Eye (tissue), 1 donor: ENCODE results near the gene TOM1.

Experiments
- DNase-seq: peaks from one replicate; pipeline ENCODE4 v3.0.0-alpha.2; 2015

Gene TOM1

GRCh38 chr22:35325209-35325608 lies 25.5 kb downstream of the TOM1 start:
- DNase-seq, result no peak

GRCh38 chr22:35326854-35327562 lies 27.3 kb downstream of the TOM1 start:
- DNase-seq, result no peak

DNA sequence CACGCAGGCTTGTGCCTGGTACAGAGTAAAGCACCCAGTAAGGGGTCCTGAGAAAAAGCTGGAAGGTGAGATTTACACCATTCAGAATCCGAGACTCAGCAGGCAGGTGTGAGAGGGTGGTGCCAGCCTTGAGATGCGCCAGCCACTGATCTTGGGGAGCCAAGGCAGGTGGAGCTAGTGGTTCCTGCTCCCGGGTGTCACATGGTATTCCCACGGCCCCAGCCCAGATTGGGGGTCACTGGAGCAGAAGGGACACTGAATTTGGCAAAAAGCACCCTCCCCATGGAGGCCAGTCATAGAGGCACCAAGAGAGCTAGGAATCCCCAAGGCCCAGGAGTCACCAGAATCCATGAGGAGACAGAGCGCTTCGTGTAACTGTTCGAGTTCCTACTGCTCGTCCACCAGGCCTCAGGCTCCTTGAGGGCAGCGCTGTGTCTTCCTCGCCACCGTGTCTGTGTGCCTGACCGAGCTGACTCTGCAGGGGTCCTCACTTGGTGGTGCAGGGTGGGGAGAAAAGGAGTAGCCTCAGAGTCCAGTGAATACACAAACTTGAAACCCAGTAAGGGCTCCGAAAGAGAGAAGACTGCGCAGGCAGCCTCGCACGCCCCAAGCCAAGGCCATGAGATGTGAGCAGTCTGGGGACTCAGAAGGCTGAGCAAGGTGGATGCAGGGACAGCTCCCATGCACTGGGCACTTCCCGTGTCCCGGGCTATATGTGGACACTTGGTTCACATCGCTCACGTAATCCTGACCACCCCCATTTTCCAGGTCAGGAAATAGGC lies 28.2 kb downstream of the TOM1 start:
- DNase-seq, result no peak

- no peak for DNase-seq
These were observed 28.8 kb downstream of the TOM1 start for GRCh38 chr22:35328472-35328885.

DNA sequence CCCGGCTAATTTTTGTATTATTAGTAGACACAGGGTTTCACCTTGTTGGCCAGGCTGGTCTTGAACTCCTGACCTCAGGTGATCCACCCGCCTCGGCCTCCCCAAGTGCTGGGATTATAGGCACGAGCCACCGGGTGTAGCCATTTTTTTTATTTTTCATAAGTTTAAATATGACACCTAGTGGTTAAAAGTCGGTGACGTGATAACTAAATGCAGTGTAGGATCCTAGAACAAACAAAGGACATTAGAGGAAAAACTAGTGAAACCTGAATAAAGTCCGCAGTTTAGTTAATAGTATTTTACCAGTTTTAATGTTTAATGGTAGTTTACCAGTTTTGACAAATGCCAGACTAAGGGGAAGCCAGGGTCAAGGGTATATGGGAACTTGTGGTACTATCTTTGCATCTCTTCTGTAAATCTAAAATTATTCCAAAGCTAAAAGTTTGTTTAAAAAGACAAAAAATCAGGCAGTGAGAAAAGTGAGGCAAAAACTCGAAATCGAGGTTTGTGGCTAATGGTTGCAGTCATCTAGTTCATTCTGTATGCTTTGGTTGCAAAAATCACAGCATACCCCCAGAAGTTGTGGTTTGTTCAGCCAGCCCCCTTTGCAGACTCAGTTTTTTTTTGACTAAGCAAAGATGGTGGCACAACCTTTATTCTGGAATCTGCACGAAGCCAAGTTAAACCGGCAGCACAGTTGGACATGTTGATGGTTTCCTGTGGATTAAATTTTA lies 29.6 kb downstream of the TOM1 start:
- no peak for DNase-seq

DNA sequence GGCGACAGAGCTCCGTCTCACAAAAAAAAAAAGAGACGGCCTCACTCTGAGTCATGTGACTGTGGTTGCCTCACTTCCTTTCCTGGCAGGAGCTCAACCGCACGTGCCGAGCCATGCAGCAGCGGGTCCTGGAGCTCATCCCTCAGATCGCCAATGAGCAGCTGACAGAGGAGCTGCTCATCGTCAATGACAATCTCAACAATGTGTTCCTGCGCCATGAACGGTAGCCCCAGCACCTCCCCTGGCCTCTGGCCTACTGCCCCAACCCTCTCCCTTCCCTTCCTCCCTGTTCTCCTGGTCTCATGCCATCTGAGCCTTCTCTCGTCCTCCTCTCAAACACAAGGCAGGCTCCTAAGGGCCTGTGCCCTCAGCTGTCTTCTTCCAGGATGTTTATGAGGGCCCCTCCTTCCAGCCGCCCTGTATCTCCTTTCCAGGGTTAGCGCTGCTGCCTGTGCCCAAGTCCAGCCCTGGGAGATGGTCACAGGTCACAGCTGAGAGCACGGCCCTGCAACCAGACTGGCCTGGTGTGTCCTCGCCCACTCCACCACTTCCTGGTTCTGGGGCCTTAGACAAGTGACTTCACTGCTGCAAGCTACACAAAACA lies 30.7 kb downstream of the TOM1 start:
- DNase-seq, result no peak

DNA sequence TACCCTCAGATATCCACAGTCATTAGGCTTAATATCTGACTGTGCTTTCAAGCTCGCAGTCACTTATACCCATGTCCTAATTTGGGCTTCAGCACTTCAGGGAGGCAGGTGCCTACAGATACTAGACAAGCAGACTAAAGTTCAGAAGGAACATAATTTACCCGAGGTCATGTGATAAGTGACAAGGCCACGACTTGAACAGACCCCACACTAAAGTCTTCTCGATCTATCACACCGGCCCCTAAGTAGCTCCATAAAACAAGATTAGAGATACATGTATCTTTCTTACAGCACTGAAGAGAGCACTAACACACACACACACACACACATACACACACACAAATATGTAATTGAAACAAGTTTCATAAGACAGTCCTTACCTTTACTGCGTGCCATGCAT lies 32.6 kb downstream of the TOM1 start:
- no peak for DNase-seq

DNA sequence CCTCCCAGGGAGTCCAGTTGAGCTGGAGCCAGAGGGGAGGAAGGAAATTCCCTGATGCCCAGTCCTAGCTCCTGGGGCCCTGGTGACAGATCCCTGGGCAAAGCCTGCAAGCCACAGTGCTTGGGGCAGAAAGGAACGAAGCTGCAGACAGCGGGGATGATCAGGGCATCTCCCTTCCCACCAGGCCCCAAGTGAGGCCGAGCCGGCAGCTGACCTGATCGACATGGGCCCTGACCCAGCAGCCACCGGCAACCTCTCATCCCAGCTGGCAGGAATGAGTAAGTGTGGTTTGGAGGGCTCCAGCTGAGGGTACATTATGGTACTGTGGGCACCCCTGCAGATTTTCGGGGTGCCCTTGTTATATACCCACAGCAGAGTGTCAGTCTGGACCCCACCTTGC lies 33.5 kb downstream of the TOM1 start:
- DNase-seq, result no peak

- no peak for DNase-seq
These were observed 34.3 kb downstream of the TOM1 start for GRCh38 chr22:35334004-35334403.

- no peak for DNase-seq
These were observed 35.8 kb downstream of the TOM1 start for GRCh38 chr22:35335468-35335867.

GRCh38 chr22:35335936-35336781 lies 36.5 kb downstream of the TOM1 start:
- no peak for DNase-seq

GRCh38 chr22:35337932-35338331 lies 38.2 kb downstream of the TOM1 start:
- no peak for DNase-seq

GRCh38 chr22:35341090-35341874 lies 41.6 kb downstream of the TOM1 start:
- no peak for DNase-seq

DNA sequence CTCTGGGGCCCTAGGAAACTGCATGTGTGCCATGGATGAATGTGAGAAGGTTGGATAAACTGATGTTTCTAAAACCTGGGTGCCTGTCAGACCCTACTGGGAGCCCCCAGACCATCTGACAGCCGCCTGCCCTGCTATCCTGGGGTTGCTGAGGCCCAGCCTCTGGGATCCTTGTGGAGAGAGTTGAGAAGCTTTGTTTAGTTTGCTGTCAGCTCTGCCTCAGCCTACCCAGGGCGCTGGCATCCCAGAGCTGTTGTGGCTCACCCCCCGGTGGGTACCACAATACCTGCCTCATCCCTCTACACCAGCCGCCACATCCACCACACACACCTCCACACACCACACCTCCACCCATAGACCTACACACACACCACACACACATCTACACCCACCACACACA lies 42.7 kb downstream of the TOM1 start:
- no peak for DNase-seq

DNA sequence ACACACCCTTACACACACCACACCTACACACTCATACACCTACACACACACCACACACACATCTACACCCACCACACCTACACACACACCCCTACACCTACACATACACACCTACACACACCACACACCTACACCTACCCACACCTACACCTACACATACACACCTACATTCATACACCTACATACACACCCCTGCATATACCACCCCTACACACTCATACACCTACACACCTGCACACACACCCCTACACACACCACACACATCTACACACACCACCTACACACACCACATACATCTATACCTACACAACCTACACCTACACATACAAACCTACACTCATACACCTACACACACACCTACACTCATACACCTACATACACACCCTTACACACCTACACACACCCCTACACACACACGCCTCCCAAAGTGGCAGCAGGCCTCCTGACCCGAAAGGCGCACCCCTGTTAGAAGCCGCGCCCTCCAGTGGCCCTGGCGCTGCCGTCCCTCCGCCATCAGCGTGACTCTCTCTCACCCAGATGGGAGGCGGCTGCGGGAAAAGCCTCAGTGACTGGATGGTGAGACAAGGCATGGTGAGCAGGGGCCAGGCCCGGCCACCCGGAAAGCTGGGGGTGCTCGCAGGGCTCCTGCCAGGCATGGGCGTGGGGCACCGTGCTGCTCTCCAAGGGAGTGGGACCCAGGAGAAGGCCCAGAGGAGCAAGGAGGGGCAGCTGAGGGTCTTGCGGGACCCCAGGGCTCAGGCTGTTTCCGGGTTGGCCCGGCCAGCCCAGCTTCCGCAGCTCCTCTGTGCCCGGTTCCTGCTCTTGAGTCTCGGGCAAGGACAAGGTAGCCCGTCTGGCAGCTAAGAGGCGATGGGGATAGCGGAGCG lies 44.2 kb downstream of the TOM1 start:
- DNase-seq, result no peak

DNA sequence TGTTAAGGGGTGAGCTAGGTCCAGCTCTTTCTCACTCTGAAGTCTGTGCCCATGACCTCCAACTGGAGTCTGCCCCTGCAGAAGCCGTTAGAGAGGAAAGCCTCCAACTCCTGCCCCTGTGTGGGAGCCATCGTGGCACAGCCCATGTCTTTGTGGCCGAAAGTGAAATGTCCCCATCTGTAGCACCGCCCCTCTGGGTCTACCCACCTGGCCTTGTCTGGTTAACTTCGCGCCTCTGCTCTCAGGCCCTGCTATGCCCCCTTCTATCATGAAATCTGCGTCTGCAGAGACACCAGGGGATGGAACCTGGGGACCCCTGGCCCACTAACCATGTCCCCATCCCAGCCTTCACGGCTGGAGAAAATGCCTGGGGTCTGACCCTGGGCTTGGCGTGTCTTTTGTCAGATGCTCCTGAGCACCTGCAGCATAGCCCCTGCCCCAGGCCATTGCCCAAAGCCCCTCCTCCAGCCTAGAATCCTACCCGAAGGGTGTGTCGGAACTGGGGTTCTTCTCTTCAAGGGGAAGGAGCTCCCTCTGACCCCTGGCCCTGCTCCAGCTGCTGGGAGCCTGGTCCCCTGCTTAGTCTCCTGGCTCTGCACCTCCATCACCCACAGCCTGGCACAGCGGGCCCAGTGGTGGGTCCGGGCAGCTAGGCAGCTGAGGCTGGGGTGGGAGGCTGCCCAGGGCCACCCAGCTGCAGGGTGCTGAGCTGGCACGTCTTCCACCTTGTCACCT lies 45.4 kb downstream of the TOM1 start:
- no peak for DNase-seq

DNA sequence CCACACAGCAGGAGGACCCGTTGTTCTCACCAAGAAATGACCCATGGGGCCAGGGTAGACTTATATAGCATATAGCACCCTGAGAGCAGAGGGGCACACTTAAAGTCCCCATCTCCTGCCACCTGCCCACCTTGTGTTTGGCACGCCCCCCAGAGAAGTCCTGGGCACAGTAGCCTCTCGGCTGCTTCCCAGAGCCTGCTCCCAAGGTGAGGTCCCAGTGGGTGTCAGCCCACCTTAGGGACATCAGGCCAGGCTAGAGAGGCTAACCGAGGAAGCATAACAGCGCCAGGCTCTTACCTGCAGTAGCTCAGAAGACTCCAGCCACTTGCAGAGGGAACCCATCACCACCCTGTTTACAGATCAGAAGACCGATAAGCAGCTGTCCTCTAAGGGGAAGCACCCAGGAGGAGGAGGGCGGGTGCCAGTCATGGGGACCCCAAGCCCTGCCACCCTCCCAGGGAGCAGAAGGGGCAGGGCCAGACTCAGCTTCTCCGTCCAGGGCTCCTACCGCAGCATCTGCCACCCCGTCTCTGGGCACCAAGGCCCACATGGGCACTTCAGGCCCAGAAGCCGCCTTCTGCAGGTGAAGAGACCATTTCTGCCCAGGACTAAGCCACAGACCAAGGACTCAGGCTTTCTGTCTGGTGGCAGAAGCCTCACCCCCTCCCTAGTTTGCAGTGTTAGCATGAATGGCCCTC lies 46.3 kb downstream of the TOM1 start:
- DNase-seq, result no peak

DNA sequence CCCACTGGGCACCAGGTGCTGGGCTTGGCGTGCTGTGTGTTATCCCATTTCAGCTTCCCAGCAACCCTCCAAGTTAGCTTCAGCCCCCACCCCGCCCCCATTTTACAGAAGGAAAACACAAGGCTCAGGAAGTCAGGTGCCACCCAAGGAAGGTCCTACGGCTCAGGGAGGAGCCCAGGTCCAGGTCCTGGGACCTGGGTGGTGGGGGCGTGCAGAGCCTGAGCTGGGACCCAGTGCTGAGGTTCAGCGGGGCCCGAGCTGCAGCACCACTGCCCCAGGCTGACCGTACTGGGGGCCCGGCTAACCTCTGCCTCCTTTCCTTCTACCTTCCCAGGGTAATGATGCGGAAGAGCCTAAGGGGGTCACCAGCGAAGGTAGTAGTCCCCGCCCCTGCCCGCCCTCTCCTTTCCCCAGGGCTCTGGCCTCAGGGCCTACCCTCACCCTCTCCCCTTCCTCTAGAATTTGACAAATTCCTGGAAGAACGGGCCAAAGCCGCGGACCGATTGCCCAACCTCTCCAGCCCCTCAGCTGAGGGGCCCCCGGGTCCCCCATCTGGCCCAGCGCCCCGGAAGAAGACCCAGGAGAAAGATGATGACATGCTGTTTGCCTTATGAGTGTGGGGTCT lies 47.0 kb downstream of the TOM1 start:
- DNase-seq, result no peak

- no peak for DNase-seq
These were observed 47.8 kb downstream of the TOM1 start for GRCh38 chr22:35347462-35347861.
